HG03060 (cell line): Measurements from ENCODE around the gene CMKLR1.

Experiments used
- ATAC-seq: cut with Tn5 transposase; IDR thresholded peaks from one replicate; pipeline ENCODE4 v1.9.1; 2021; ENCODE audit warnings: low read depth, moderate number of reproducible peaks; ENCODE audit not compliant: unreplicated experiment

Gene CMKLR1

DNA sequence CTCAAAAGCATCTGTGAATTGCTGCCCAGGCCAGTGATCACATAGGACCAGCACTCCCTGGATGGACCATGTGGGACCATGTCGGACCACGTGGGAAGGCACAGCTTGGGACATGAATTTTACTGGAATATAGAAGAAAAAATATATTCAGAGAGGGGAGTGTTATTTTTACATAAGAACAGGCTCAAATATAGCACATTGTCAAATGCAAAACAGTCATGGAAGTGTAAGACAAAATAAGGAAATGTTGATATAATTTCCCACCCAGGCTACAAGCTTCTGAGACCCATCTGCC lies 68.3 kb downstream of the CMKLR1 start:
- ATAC-seq: no peak

- no peak for ATAC-seq
Observed at GRCh38 chr12:108270035-108270848, 68.9 kb downstream of the CMKLR1 start.

GRCh38 chr12:108269224-108269623 lies 69.9 kb downstream of the CMKLR1 start:
- no peak for ATAC-seq

- ATAC-seq: no peak
Observed at GRCh38 chr12:108268397-108268796, 70.7 kb downstream of the CMKLR1 start.

- ATAC-seq: no peak
Observed at GRCh38 chr12:108267450-108267849, 71.7 kb downstream of the CMKLR1 start.

DNA sequence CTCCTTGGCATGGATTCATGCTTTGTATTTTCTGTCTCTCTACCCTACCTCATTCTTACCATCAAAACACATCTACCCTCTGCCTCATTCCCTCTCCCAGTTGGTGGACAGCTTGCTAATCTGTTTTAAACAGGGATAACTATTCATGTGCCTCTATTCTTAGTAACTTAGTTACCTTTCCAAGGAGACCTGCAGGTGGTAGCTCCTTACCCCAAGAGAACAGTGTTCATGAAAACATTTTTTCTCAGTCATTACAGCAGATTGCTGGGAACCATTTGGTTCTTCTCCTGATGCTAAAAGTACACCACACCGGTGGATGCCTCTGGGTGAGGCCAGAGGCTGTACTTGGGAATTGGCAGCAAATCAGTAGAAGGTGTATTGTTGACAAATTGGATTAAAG lies 73.0 kb downstream of the CMKLR1 start:
- no peak for ATAC-seq

- ATAC-seq: no peak
Observed at GRCh38 chr12:108265505-108265904, 73.6 kb downstream of the CMKLR1 start.

DNA sequence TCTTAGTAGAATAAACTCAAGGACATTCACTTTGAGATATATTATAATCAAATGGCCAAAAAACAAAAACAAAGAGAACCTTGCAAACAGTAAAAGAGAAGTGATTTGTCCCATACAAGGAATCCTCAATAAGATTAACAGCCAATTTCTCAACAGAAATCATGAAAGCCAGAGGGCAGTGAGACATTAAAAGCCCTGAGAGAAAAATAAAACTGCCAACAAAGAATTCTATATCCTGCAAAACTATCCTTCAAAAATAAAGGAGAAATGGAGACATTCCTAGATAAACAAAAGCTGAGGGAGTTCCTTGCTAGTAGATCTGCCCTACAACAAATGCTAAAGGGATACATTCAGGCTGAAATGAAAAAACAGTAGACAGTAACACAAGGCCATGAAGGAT lies 78.1 kb downstream of the CMKLR1 start:
- ATAC-seq: no peak

- ATAC-seq: no peak
Observed at GRCh38 chr12:108260039-108260438, 79.1 kb downstream of the CMKLR1 start.

- no peak for ATAC-seq
Observed at GRCh38 chr12:108257610-108258106, 81.5 kb downstream of the CMKLR1 start.

GRCh38 chr12:108257004-108257403 lies 82.1 kb downstream of the CMKLR1 start:
- no peak for ATAC-seq

DNA sequence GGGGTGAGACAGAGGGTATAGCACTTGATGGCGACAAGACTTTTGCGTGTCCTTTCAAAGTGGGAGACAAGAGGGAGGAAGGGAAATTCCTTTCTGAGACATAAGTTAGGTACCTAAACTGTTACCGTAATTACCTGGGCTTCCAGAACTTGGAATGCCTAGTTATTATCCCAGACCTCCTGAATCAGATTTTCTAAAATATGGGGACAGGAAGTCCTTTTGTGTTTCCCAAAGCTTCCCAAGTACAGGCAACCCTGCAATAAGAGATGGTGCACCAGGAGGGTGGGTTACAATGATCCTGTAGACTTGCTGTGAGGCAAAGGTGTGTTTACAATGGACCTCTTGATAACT lies 83.9 kb downstream of the CMKLR1 start:
- no peak for ATAC-seq

DNA sequence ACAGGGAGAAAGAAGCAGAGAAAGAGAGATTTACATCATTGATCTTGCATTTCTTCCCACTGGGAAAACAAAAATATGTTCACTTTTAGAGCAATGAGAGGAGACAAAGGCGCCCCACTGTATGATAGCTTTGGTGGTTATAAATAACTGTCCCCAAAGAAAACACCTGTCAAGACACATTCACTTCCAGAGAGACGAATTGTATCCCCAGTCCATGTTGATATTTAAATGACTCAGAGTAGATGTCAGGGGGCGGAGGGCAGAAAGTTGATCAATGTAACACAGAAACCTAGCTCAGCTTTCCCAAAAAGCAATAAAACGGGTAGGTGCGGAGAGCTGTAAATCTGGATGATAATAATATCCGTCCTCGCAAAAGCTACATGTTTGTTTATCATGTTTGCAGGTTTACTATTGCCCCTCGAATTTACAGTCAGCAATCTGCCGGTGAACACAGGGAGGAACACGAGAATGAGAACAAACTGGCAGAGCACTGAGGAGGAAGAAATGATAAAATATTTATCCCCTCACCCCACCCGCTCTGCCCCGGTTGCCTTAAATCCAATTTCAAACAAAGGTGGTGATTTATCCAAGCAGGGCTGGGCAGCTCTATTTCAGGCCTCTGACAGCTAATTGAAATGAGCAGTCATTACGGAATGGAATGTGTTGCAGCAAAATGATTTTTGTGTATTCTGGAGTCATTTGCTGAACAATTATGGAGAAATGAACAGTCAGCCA lies 84.4 kb downstream of the CMKLR1 start:
- ATAC-seq: no peak

DNA sequence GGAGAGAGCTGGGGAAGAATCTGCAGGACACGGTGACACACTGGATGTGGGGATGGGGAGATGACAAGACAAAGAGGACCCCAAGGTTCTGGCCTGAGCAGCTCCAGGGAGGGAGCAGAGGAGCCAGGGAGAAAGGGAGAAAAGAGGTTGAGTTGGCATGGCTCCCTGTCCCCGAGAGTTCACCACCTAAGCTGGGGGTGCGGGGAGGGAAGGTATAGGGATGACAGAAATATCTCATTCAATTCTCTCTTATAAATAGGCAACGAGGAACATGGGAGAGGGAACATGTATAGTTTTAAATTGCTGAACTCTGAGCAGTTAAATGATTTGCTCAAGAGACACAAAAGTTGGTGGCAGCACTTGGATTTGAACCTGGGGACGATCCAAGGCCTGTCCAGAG lies 85.1 kb downstream of the CMKLR1 start:
- ATAC-seq: no peak

- no peak for ATAC-seq
Observed at GRCh38 chr12:108253540-108253939, 85.6 kb downstream of the CMKLR1 start.

- ATAC-seq: no peak
Observed at GRCh38 chr12:108252523-108252922, 86.6 kb downstream of the CMKLR1 start.

DNA sequence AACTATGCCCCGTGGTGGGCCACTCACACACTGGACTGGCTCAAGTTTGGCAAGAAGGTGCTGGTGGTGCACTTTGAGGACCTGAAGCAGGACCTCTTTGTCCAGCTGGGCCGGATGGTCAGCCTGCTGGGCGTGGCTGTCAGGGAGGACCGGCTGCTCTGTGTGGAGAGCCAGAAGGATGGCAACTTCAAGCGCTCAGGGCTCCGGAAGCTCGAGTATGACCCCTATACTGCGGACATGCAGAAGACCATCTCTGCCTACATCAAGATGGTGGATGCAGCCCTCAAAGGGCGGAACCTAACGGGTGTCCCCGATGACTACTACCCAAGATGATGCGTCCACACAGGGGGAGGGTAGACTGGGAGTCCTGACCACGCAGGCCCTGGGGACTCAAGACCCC lies 91.1 kb downstream of the CMKLR1 start:
- no peak for ATAC-seq

GRCh38 chr12:108247130-108247529 lies 92.0 kb downstream of the CMKLR1 start:
- no peak for ATAC-seq

- ATAC-seq: no peak
Observed at GRCh38 chr12:108241986-108242703, 97.0 kb downstream of the CMKLR1 start.

- no peak for ATAC-seq
Observed at GRCh38 chr12:108240928-108241327, 98.2 kb downstream of the CMKLR1 start.

DNA sequence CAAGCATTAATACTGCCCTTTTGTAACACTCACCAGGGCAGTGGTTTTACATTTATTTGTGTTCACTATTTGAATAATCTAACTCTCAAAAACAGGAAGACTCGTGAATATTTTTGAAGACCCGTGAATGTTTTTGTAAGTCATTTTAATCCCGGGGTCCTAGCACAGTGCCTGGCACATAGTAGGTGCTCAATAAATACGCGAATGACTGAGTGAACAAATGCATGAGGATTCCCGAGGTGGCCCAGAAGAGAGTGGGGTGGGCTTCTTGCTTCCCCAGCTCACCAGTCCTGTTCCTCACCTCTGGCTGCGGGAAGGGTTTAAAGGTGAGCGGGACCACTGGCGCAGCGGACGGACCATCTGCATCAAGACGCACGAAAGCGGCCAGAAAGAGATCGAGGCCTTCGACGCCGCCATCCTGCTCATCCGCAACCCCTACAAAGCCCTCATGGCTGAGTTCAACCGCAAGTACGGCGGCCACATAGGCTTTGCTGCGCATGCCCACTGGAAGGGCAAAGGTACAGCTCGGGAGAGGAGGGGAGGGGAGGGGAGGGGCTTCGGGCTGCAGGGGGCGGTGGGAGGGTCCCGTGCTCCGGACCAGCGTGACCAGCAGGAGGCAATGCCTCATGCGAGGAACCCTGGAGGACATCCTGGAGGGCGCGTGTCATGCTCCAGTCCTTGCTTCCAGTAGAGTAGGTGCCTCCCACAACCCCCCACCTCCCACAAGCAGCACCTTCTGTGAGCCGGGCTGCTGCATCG lies 98.9 kb downstream of the CMKLR1 start:
- no peak for ATAC-seq
